AML-193 (cell line): Measurements from ENCODE around the gene PRKN.
"Not testable (repeated sequence)": the region's sequence is repeated elsewhere in the genome, so short reads cannot be mapped to it uniquely, and the experiment has no call there.

ENCODE experiments used
- DNase-seq, 2 experiments: peaks; one replicate each; lab custom pipeline; 2025; lab: John Stamatoyannopoulos, UW

PRKN gene

DNA sequence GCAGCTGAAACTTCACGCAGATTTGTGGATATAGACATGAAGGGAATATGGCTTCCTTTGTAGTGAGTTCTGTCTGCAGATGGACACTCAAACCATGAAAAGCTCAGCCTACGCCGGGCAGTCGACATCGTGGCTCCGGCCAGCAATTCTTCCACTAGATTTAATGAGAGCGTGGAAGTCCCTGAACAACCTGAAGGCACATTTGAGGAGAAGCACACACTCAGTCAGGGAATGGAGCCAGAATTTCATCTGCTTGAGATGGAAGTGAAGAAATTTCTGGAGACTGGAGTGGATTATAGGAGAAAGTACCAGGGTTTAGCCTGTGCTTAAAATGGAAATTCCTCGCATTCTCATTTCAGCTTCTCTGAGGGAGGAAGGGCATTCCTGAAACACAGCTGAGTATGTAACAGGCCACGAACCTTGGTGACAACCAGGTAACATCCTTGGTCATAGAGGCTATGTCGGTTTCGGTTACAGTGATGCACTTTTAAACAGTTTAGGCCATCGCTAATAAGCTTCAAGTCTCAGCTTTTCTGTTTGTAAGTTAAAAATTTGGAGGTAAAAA lies 1373.2 kb downstream of the PRKN start:
- DNase-seq = no peak

DNA sequence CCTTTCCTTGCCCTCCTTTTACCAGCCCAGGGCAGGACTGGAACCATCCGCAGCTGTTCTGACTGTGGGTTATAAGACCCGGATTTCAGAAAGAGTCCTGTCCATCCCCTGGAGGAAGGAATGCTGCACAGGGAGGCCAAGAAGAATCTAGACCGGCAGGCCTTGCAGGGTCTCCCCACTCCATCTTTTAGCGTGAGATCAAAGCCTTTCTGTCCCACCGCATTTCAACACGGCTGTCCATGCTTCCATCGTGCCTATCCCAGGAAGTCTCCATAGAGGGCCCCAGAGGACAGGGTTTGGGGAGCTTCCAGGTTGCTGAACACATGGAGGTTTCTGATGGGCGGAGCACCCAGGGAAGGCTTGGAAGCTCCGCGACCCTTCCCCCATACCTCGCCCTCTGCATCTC lies 1374.4 kb downstream of the PRKN start:
- no peak for DNase-seq

DNA sequence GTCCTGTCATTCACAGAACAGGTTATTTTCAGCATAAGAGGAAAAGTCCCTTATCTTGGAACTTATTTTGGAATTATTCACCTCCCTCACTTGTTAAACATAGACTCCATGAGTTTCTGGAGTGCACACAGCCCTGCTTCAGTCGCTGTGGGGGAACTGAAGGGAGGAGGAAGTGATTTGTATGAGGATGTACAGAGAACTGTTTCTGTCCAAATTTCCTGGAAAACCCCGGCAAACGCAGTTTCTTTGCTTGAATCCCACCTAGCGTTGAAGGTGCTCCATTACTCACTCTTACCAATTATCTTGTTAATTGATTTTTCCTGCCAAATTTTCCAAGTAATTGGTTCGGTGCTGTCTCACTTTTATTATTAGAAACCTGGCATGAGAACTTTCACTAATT lies 1375.7 kb downstream of the PRKN start:
- no peak for DNase-seq

DNA sequence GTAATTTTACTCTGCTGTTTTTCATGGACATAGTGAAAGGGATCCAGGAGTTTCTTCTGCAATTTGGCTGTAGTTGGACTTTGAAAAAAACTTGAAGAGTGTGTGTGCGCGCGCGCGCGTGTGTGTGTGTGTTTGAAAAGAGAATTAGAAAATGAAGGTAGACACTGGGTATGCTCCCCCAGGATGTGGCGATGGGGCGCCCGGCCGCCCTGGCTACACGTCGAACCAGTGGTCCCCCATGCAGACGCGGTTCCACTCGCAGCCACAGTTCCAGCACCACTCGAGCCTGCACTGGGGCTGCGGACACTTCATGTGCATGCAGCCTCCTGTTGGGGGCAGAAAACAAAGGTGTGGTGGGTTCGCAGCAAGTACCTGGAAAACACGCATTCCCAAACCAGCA lies 1377.7 kb downstream of the PRKN start:
- no peak for DNase-seq

DNA sequence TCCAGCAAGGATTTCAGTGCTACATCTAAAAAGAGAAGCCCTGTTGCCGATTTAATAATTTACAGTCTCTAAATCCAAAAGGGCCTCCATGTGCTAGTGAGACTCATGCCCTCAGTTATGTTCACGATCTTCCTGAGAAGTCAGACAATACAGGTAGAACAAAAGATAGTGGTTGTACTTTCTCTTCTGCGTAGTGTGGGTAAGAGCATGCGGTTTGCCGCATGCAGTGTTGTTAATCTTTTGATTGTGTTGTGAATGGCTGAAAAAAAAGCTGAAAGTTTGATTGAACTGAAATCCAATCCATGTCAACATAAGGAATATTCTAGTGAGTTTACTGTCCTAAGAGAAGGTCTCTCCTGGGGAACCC lies 1379.0 kb downstream of the PRKN start:
- DNase-seq = no peak

DNA sequence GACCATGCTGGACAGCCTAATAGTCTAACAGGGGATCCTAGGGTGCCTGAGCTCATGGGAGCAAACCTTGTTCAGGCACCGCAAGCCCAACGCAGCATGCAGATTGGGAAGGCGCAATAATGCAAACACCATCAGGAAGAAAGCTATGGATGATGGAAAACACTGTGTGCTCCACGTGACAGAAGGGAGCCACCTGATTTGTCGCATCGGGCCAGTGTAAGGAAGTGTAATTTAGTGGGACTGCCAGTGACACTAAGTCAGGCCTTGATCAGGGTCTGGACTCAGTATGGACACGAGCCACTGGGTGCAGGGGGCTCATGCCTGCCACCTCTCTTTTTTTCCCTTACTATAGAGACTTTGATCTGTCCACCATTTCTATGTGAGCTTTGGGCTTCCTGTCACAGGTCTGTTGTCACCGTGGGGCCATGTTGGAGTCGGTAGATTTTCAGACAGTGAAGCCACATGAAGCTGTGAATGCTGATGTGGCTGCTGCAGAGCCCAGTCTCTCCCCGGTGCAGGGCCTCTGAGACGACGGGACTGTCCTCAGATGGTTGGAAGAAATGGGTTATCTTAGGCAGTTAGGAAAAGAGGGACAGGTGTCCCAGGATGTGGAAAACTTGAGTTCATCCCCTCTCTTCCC lies 1379.5 kb downstream of the PRKN start:
- DNase-seq = no peak

DNA sequence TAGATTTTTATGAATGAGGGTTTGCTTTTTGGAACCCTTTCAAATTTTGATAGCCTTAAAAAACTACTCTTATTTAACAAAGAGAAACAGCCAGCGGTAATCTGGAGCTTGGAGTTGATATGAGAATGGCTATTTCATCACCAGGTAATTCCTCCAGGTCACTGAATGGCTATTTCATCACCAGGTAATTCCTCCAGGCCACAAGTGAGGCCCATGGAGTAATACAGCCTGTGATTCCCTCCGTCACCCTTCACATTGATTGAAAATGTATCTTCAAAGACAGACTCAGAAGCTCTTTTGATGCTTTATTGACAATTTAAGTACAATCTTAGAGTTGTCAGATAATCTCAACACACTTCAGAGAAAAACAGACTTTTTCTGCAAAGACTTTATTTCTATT lies 1380.4 kb downstream of the PRKN start:
- DNase-seq = no peak

DNA sequence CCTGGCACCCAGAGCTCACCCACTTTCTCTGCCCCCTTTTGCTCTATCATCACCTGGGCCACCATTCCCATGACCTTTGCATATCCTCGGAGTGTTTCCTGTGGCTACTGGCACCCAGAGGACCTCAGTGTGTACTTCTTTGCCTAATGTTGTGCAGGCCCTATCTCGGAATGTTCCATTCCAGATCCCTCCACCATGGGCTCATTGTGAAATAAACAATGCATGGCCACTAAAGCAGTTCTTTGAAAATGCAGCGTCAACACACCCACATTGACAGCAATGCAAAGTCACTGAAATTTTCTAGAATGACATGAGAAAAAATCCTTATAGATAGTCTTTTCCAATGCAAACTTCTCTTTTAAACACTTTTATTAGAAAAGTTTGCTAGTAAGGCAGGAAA lies 1380.8 kb downstream of the PRKN start:
- DNase-seq = no peak

DNA sequence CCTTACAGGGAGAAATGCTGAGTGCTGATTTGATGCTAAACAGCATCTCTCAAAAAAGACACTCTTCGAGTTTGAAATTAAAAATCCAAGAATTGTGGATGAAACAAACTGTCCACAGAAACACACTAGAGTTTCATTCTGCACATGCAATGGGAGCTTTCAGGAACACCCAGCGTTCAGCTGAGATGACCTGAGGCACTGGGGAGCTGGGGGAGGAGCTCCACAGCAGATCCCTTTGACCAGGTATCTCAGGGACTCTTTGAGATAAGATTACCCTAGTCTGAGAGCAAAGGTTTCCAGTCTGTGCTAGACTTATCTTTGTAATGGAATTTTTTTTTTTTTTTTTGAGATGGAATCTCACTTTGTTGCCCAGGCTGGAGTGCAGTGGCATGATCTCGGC lies 1382.9 kb downstream of the PRKN start:
- no peak for DNase-seq

DNA sequence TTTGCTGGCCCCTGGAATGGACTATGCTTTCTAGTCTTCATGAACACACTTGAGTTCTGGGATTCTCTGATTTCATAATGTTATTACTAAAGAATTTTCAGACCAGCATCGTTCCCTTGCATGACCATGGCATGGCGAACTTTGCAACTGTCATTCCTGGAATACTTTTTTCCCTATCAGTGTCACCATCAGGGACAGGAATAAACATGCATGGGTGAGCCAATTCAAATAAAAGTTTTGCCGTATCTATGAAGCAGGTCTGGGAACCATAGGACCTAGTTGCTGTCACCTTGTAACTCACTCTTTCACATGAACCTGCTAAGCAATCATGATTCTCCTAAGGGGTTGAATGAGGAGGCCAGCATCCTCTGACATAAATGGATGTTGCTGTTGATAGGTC lies 1385.5 kb downstream of the PRKN start:
- no peak for DNase-seq

DNA sequence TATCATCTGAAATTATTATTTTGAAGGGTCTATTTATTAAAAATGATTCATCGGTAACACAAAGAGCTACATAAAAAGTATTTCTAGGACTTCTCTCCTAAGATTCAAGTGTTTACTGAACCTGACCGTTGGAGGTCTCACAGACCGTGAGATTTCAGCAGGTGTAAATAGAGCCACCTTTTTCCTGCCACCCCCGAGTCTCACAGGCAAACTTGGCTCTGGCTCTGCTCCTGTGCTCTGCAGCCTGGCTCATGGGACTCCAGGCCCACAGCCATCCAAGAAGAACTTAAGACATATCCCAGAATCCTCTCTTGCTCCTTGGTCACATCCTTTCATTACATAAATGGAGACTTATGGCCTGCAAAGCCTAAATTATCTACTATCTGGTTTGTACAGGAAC lies 1385.9 kb downstream of the PRKN start:
- no peak for DNase-seq

DNA sequence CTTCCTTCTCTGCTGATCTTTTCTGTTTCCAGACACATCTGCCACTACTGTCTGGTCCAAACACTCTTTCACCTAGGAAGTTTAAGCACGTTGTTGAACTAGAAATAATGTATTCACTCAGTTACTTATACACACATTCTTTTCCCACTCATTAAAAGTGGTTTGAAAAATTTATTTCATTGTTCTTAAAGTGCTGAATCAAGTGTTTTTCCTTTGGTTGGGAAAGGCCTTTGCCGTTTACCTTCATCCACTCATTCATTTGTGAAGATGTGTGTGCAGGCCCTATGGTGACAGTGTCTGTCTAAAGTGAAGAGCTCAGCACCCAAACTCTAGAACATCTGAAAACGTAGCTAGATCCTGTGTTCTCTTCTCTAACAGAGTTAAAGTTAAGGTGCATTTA lies 1389.6 kb downstream of the PRKN start:
- no peak for DNase-seq

DNA sequence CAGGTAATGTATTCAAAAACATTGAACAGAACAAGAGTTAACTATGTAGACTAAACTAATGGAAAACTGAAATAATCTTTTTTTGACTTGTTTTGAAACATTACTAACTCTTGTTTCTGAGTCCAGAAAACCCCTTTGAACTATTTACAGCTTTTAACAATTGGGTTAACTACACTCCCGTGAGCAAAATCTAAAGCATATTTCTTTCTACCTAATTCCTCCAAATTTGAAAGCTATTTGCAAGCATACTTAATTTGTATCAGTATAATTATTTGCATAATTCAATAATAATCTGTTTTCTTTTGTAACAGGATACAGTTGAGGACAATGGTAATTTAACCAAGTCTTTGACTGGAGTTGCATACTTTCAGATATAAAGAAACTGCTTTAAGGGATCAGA lies 1391.1 kb downstream of the PRKN start:
- no peak for DNase-seq

DNA sequence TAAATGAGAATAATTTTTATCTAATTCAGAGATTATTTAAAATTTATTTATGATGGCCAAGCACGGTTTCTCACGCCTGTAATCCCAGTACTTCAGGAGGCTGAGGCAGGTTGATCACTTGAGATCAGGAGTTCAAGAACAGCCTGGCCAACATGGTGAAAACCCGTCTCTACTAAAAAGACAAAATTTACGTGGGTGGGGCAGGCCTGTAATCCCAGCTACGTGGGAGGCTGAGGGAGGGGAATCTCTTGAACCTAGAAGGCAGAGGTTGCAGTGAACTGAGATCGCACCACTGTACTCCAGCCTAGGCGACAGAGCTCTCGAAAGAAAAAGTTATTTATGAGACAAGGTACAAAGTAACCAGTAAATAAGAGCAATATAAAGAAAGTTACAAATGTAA lies 1394.2 kb downstream of the PRKN start:
- no peak for DNase-seq

DNA sequence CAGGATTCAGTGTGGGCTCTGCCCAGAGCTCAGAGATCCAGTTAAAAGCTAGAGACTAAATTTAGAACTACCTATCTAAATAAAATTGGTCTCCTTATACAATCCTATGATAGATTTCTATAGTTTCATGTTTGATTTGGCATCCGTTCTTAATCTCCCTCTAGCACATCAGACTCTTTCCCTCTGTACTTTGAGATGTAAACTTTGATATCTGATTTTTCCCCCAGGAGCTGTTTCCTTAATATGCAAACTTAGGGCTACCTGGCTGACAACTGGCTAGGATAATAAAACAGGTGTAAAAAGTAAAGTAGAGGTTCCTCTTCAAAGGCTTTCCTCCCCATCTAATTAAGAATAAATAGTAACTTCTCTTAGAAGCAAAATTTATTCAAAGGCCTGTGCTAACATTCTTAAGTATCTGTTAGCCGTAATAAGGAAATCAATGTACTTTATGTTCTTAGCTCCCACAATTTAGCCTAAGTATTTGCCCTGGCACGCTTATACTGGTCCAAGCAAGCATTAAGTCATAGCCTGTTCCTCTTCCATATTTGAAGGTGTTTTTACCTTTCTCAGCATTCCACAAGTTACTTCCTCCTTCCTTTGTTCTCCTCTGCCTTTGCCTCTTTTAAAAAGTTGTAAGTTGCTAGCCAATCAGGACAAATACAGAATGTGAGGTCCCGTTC lies 1396.0 kb downstream of the PRKN start:
- DNase-seq = not testable (repeated sequence)

DNA sequence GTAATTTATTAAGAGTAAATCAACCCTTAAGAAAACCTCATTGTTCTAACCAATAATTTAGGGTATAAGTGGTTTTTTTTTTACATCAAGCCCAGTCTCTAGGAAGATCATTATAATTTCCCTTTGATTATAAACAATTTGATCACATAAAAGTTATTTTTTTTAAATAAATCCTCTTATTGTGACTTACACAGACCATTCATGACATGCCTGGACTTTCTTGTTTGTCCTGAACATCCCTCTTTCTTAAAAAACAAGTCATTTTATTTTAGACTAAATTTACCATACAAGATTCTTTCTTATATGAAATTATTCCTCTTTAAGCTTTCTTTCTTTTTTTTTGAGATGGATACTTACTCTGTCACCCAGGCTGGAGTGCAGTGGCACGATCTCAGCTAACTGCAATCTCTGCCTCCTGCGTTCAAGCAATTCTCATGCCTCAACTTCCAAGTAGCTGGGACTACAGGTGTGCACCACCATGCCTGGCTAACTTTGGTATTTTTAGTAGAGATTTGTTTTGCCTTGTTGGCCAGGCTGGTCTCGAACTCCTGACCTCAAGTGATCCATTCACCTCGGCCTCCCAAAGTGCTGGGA lies 1400.1 kb downstream of the PRKN start:
- DNase-seq = no peak

DNA sequence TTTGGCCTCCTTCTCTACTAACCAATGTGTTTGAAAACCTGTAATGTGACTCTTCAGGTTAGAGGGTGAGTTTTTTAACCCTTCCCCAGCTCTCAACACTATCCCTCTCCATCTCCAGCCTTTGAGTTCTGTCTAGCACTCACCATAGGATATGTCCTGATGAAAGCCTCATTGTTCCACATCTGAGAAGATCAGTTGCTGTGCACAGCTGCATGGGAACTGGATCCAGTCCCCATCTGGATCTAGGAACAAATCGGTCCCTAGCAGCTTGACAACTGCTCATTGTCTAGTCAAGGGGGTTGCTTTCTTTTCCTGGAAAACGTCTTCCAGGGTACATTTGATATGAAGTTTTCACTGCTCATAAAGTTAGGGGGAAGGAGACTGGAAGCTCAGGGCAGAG lies 1408.3 kb downstream of the PRKN start:
- DNase-seq = no peak

DNA sequence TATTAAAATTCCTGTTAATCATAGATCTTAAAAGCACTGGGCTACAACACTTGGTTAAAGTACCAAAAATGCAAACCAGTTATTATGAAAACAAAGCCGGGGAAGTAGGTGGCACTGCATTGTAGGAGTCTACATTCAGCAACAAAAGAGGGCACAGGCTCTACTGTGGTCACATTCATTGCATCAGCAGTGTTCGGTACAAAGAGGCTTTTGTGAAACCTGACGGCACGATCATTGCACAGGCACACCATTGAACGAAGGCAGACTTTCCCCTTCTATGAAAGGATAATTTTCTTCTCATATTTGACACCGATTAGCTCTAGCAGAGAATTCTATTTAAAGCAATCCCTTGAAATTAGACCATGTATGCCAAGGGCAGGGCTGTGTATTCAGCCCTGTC lies 1409.1 kb downstream of the PRKN start:
- no peak for DNase-seq

DNA sequence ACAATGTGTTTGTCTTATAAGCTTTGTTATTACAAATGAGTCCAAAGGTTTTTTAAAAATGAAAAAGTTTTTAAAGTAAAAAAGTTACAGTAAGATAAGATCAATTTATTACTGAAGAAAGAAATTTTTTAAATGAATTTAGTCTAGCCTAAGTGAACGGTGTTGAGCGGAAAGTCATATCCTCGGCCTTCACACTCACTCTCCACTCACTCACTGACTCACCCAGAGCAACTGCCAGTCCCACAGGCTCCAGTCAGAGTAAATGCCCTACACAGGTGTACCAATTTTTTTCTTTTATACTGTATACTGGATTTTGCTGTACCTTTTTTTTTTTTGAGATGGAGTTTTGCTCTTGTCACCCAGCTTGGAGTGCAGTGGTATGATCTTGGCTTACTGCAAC lies 1411.0 kb downstream of the PRKN start:
- DNase-seq = no peak

DNA sequence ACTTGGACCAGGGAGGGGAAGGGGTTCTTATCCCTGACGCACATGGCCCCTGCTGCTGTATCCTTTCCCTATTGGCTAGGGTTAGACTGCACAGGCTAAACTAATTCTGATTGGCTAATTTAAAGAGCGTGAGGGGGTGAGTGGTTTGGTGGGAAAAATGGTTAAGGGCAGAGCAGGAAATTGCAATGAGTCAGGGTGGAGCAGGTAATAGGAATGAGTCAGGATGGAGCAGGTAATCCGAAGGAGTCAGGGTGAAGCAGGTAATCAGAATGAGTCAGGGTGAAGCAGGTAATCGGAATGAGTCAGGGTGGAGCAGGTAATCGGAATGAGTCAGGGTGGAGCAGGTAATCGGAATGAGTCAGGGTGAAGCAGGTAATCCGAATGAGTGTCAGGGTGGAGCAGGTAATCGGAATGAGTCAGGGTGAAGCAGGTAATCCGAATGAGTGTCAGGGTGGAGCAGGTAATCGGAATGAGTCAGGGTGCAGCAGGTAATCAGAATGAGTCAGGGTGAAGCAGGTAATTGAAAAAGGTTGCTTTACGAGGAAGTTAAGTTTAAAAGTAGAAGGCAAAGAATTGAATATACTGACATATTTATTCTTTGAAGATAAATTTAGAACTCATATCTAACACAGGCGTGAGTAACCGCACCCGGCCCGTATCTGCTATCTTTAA lies 1412.2 kb downstream of the PRKN start:
- DNase-seq = not testable (repeated sequence)

DNA sequence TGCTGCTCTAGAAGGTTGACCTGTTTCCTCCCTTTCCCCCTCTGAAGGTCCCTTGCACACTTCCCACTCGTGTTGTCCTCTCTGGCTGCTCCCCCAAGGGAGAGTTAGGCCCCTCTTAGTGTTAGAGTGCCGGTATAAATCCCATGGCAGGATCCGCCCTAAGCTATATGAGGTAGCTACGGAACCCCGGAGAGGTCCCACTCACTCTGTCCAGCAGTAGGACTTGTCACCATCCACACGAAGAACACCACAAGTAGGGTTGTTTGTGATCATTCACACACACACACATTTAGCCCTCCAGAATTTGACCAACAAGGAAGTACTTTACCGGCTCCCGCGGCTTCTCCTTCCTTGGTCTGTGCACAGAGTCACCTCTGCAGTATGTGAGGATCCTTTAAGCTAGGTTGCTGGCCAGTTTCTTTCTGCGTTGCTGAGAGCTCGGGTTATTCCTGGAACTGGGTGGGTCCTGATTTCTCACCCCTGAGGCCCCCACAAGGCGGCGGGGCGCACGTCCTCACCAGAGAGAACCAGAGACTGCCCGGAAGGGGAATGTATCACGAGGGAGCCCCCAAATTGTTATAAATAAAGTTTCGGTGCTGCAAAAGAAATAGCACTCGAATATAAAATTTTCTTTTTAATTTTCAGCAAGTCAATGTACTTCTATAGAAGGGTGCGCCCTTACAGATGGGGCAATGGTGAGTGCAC lies 1412.9 kb downstream of the PRKN start:
- not testable (repeated sequence) for DNase-seq

DNA sequence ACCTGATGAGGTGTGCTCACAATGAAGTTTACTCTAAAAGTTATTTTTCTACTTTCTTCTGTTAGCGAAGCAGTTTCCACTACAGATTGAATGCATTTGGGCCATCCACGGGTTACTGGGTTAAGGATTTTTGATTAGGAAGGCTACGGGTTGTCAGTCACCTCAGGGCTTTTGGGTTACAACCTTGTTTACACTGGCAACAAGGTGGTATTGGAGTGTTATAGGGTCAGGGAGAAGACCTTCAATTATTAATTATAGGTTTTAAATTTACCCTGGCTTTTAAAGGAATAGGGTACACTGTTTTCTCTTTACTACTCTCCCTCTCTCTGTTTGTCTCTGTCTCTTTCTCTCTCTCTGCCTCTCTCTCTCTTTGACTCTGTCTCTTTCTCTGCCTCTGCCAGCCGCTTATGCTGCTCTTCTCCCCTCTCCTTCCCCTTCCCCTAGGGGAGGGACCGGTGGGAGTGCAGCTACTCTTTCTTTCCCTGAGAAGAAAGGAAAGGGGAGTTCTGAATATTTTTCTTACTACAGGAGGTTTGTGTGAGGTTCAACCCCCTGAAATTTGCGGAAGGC lies 1413.5 kb downstream of the PRKN start:
- no peak for DNase-seq
